Calu3 (cell line): ENCODE measurements around the gene RANBP1. TPM values are rescaled to one million over a fixed set of nuclear protein-coding genes. Genes with fewer than 3 reads are reported as not detected.

ENCODE experiments used
- BruUV-seq: library from RNA; stranded (reverse); fragments of 400-500 nt; replicated peaks from 2 replicates; lab custom pipeline; 2021; lab: Mats Ljungman, UMichigan
- CTCF ChIA-PET: fragments of 300-600 bp; sonication (Branson Sonifier 250); formaldehyde crosslinking; loops from one replicate; lab custom pipeline; 2022; ENCODE audit warnings: antibody characterized with exemption; lab: Charles Lee
- DNase-seq: peaks from one replicate; pipeline ENCODE4 v3.0.0; 2022
- H3K27ac Mint-ChIP-seq: one replicate; pipeline ENCODE4 v1.8.0; 2022; ENCODE audit warnings: mixed read lengths; ENCODE audit not compliant: unreplicated experiment
- H3K27me3 Mint-ChIP-seq: one replicate; pipeline ENCODE4 v1.8.0; 2022; ENCODE audit warnings: mixed read lengths; ENCODE audit not compliant: unreplicated experiment
- H3K36me3 Mint-ChIP-seq: one replicate; pipeline ENCODE4 v1.8.0; 2022; ENCODE audit warnings: mild to moderate bottlenecking, moderate library complexity, mixed read lengths; ENCODE audit not compliant: insufficient read depth, unreplicated experiment
- H3K4me1 Mint-ChIP-seq: one replicate; pipeline ENCODE4 v1.8.0; 2022; ENCODE audit warnings: mild to moderate bottlenecking, low read depth, mixed read lengths; ENCODE audit not compliant: unreplicated experiment
- H3K4me3 Mint-ChIP-seq: one replicate; pipeline ENCODE4 v1.8.0; 2022; ENCODE audit warnings: mild to moderate bottlenecking, low read depth, moderate library complexity, mixed read lengths; ENCODE audit not compliant: unreplicated experiment
- H3K9me3 Mint-ChIP-seq: one replicate; pipeline ENCODE4 v1.8.0; 2022; ENCODE audit warnings: low read depth, mixed read lengths; ENCODE audit not compliant: unreplicated experiment
- intact Hi-C: fragments of 100-400 bp; cut with micrococcal nuclease; formaldehyde crosslinking; loops from one replicate; pipeline ENCODE4 v1.10.0; 2022; ENCODE audit not compliant: unreplicated experiment
- total RNA-seq: library from RNA; stranded (reverse); gene quantifications from 2 replicates; pipeline ENCODE4 v1.2.3, GENCODE V29; 2022
- TF ChIP-seq, protein P1 (sequence below): fragments of 200-600 bp; IDR thresholded peaks from one replicate; pipeline ENCODE4 v1.8.0; 2022; ENCODE audit warnings: antibody characterized with exemption; ENCODE audit not compliant: unreplicated experiment

RANBP1 gene
- total RNA-seq, 1 experiment from 2014 or later = 208 TPM

DNA sequence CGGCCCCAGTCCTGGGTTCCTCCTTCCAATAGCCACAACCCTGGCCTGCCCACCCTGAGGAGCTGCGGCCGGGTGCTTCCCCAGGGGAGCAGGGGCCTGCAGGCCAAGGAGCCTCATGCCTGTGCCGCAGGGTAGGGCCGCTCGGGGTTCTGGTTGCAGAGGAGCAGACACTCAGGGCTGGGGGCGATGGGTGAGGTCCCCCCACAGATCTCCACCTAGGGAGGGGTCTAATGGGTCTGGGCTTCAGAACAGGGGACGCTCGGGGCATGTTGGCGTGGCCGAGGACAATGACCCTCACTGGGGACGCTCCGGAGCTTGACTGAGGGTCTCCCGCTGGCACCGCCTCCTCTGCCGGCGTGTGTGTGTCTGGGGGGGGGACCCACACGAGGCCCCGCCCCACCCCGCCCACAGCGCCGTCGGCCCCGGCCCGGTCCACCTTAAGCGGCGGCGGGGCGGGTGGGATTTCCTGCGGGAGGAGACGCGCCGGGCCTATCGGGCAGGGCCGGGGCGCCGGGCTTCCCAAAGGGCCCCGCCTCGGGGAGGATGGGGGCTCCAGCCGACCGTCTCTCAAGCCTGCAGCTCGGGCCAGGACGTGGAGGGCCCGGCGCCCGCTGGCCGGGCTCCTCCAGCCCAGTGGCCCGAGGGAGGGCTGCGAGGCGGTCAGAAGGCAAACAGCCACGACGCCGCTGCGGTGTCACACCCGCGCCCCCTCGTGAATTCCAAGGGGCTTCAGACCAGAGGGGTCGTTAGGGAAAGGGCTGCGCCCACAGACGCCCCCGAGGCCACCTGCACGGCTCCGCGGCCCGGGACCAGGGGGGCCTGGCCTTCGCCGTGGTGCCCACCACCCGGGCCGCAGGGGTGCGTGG is 15.1 kb downstream of the RANBP1 start:
- Mint-ChIP-seq H3K4me1 (peaks cover 7% of the 10 kb centered on the region), H3K4me3 (peak overlapping the region; percentile 44), H3K27me3 (no peaks in the 10 kb centered on the region), H3K27ac (no peak overlapping the region), H3K9me3 (no peaks in the 10 kb centered on the region), H3K36me3 (peaks cover 49% of the 10 kb centered on the region)
- CTCF ChIA-PET = no interaction called here
- DNase-seq = peak; percentile 80
- BruUV-seq = no TSS peak
- TF ChIP-seq, protein P1, sequence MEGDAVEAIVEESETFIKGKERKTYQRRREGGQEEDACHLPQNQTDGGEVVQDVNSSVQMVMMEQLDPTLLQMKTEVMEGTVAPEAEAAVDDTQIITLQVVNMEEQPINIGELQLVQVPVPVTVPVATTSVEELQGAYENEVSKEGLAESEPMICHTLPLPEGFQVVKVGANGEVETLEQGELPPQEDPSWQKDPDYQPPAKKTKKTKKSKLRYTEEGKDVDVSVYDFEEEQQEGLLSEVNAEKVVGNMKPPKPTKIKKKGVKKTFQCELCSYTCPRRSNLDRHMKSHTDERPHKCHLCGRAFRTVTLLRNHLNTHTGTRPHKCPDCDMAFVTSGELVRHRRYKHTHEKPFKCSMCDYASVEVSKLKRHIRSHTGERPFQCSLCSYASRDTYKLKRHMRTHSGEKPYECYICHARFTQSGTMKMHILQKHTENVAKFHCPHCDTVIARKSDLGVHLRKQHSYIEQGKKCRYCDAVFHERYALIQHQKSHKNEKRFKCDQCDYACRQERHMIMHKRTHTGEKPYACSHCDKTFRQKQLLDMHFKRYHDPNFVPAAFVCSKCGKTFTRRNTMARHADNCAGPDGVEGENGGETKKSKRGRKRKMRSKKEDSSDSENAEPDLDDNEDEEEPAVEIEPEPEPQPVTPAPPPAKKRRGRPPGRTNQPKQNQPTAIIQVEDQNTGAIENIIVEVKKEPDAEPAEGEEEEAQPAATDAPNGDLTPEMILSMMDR = no peak
- intact Hi-C loops = no loop called here

DNA sequence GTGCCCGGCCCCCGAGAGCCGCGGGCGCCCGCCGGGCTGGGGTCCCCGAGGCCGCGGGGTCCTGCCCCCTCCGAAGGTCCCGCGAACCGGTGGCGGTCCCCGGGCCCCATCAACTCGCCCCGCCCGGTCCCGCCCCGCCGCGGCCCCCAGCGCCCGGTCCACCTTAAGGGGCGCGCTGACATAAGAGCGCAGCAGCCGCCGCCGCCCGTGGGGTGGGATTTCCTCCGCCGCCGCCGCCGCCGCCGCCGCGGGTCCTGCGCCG is 15.6 kb downstream of the RANBP1 start, which contains the start of gene ZDHHC8:
Gene ZDHHC8, plus strand, starts transcription at position 208 of the 262 bp plus-strand sequence. CDS start 144 bp downstream, outside the sequence.
- DNase-seq = peak; percentile 24
- TF ChIP-seq, protein P1 = no peak
- Mint-ChIP-seq H3K9me3 (no peaks in the 10 kb centered on the region), H3K27me3 (no peaks in the 10 kb centered on the region), H3K4me1 (peaks cover 7% of the 10 kb centered on the region), H3K27ac (no peak within 1 kb of the TSS), H3K36me3 (peaks cover 46% of the 10 kb centered on the region), H3K4me3 (peak within 1 kb of the TSS; percentile 69)
- no TSS peak for BruUV-seq
- intact Hi-C loops = no loop called here
- CTCF ChIA-PET = no interaction called here

DNA sequence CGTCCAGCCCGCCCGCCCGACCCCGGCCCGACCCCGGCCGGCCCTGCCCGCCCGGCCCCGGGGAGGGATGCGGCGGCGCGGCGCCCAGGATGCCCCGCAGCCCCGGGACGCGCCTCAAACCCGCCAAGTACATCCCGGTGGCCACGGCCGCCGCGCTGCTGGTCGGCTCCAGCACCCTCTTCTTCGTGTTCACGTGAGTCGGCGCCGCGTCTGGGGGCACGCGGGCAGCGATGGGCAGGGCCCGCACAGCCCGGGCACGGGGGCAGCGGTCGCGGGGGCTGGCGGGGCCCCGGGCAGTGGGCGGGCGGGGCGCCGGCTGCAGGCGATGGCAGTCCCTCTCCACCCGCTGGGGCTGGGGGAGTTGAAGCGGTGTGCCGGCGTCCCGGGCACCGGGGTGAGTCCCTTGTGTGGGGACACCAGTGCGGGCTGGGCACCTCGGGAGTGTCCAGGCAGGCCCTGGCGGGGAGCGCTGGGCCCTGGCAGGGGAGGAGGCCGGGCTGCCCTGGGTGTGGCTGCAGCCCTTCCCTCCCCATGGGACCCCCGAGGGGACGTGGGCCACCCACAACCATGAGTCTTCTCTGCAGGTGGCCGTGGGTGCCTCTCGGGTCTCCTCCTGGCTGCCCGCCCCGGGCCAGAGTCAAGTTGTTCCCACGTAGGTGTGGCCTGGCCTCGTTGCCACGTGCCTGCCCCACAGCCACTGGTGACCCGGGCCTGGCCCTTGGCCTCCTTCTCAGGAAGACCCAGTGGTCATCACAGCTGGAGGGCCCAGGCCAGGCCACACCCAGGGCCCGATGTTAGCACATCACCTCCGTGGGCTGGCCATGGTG is 16.2 kb downstream of the RANBP1 start:
- peak; percentile 24 for DNase-seq
- H3K4me3 Mint-ChIP-seq = peak overlapping the region; percentile 69
- no TSS peak for BruUV-seq
- H3K27ac Mint-ChIP-seq = no peak overlapping the region
- intact Hi-C loops = no loop called here
- no peaks in the 10 kb centered on the region for H3K9me3 Mint-ChIP-seq
- peaks cover 46% of the 10 kb centered on the region for H3K36me3 Mint-ChIP-seq
- H3K27me3 Mint-ChIP-seq = no peaks in the 10 kb centered on the region
- TF ChIP-seq, protein P1 = no peak
- H3K4me1 Mint-ChIP-seq = peaks cover 7% of the 10 kb centered on the region
- CTCF ChIA-PET = no interaction called here

DNA sequence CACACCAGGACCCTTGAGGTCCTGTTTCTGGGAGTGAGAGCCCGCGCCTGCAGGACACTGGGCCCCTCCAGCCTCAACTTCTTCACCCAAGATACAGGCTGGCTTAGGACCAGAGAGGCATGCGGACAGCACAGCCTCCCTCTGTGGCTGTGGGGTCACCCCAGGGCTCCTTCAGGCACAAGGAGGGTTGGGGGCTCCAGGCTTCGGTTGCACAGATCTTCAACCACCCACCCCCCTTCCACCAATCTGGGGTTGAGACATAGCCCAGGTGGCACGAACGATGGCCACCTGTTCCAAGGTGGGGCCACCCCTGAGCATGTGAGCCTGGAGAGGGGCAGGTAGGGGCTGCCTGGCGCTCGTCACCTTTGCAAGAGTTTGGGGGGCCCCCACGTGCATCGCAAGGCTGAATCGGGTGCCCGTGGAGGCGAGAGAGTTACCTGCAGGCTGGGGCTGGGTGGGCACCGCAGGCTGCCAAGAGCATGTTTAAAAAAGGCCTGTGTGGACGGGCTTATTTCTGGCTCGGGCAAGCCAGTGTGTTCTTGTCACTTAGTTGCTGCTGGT is 16.9 kb downstream of the RANBP1 start:
- CTCF ChIA-PET = no interaction called here
- H3K27ac Mint-ChIP-seq = no peak overlapping the region
- TF ChIP-seq, protein P1 = no peak
- intact Hi-C loops = no loop called here
- H3K36me3 Mint-ChIP-seq = peaks cover 40% of the 10 kb centered on the region
- no peak for DNase-seq
- peaks cover 7% of the 10 kb centered on the region for H3K4me1 Mint-ChIP-seq
- peak overlapping the region; percentile 69 for H3K4me3 Mint-ChIP-seq
- BruUV-seq = no TSS peak
- no peaks in the 10 kb centered on the region for H3K27me3 Mint-ChIP-seq
- H3K9me3 Mint-ChIP-seq = no peaks in the 10 kb centered on the region
